Colon (tissue), 2 donors: ENCODE measurements around the gene KRTAP2-2.

Experiments used
- FAIRE-seq: peaks from 2 replicates; lab custom pipeline; 2012; peaks lifted over from hg19 to GRCh38; lab: Jason Lieb, UNC
- donor health status: control.
- donor health status: control.

The KRTAP2-2 gene

DNA sequence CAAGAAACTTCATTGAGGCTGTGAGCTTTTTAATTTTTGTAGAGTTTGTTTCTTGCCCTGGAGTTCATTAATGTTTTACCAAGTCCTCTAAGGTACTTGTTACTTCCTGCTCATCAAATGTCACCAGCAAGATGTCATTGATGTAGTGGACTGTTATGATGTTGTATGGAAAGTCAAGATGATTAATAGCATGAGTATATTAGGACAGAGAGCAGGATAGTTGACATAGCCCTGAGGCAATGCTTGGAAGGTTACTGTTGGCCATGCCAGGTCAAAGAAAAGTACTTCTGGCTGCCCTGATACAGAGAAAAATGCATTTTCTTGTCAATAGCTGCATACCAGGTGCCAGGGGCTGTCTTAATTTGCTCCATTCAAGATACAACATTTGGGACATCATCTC lies 34.7 kb downstream of the KRTAP2-2 start:
- FAIRE-seq, result no peak

DNA sequence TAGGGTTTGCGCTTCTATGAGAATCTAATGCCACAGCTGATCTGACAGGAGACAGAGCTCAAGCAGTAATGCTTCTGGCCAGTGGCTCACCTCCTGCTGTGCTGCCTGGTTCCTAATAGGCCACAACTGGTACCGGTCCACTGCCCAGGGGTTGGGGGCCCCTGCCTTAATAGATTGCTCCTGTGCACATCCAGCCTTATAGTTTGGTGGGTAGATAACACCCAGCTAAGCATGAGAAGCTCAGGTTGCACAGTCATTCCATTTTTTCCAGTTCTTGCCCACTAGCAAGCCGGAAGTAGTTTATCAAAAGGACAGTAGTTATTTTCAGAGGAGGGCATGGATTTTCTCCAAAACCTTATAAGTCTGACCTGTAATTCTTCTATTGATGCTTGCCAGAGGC lies 35.6 kb downstream of the KRTAP2-2 start:
- no peak for FAIRE-seq

DNA sequence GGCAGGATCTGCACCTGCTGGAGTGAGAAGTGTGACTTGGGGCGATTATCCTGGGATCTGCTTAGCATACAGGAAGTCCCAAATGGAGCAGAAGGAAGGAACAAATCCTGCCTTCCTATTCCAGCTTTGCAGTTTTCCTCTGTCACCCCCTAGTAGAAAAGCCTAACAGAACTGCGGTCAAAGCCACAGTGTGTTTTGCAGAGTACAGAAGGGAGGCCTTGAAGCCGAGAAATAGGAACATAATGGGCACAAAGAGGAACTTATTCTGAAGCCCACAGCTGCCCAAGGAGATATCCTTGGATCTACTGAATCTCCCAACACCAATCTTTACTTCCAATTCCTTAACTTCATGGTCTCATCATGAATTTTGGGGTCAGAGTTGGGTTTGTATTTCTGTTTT lies 36.5 kb downstream of the KRTAP2-2 start:
- no peak for FAIRE-seq

- FAIRE-seq, result no peak
These were observed 38.3 kb downstream of the KRTAP2-2 start for GRCh38 chr17:41016578-41017215.

GRCh38 chr17:41015454-41015853 lies 39.6 kb downstream of the KRTAP2-2 start:
- FAIRE-seq, result no peak

DNA sequence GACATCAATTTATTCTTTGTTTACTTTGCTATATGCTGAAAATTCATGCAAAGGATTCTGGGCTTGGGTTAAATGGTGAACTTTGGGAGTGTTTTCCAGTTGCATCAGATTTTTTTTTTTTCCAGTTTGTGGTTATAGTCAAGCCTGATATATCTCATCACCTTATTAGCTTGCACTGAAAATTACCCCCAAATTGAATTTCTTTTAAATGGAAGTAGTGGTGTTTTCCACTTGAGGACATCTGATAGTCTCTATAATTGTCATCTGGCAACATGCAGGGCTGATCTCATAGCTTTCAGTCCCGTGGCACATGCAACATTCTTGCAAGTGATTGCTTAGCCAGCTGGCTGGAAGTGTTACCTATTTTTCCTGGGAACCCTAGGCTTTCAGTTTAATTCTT lies 41.4 kb downstream of the KRTAP2-2 start:
- FAIRE-seq, result no peak

GRCh38 chr17:41013181-41013580 lies 41.8 kb downstream of the KRTAP2-2 start:
- no peak for FAIRE-seq

- FAIRE-seq, result no peak
These were observed 42.5 kb downstream of the KRTAP2-2 start for GRCh38 chr17:41012326-41013120.

- FAIRE-seq, result no peak
These were observed 44.6 kb downstream of the KRTAP2-2 start for GRCh38 chr17:41010441-41010840.

GRCh38 chr17:41009936-41010335 lies 45.1 kb downstream of the KRTAP2-2 start:
- no peak for FAIRE-seq

DNA sequence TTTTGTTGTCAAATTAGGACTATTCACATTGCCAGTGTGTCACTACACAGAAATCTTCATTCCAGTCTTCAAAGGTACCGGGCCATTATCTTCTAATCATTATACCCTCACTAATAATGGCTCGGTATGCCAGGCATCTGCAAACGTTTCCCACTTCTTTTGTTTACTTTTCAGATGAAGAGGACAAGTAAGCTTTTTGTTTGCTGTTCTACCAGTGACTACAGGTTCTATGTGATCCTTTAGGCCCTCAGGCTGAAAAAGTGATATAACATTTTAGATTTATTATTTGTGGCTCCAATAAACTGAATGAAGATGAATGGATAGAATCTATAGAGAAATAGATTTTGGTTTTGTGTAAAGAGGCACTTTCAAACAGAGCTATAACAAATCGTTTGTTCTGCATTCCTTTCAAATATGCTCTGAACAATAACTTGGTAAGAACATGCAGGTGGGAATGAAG lies 45.7 kb downstream of the KRTAP2-2 start:
- no peak for FAIRE-seq

GRCh38 chr17:41008811-41009210 lies 46.2 kb downstream of the KRTAP2-2 start, which contains the start of gene KRTAP3-1:
Gene KRTAP3-1, minus strand, starts transcription at chr17:41009128. Its CDS starts 54 bp downstream, at chr17:41009074.
- FAIRE-seq, result no peak
